SK-N-SH treated with all-trans-retinoic acid at 6 μM for 48 hours (cell line): ENCODE data around the gene ZNF664.

Source experiments
- ATAC-seq: fragments of 200-7000 bp; cut with Tn5 transposase; 3 replicates; pipeline ENCODE4 v1.9.1; 2020; ENCODE audit warnings: mild to moderate bottlenecking, moderate library complexity
- ARNTL ChIP-seq: fragments of 450-650 bp; formaldehyde crosslinking; IDR thresholded peaks from 2 replicates; pipeline ENCODE4 v1.5.0; 2020; ENCODE audit warnings: low read depth, mild to moderate bottlenecking, moderate library complexity, borderline replicate concordance
- BACH2 ChIP-seq: fragments of 250-450 bp; sonication (Bioruptor Pico); IDR thresholded peaks from 2 replicates; pipeline ENCODE4 v1.9.0; 2021; ENCODE audit warnings: mild to moderate bottlenecking, borderline replicate concordance
- CSDC2 ChIP-seq: fragments of 250-450 bp; sonication (Bioruptor Pico); IDR thresholded peaks from 2 replicates; pipeline ENCODE4 v1.5.0; 2020; ENCODE audit warnings: mild to moderate bottlenecking, moderate library complexity
- GLIS3 ChIP-seq: fragments of 250-450 bp; sonication (Bioruptor Pico); IDR thresholded peaks from 2 replicates; pipeline ENCODE4 v1.5.0; 2020; ENCODE audit warnings: mild to moderate bottlenecking, moderate library complexity
- ISL1 ChIP-seq: fragments of 250-450 bp; sonication (Bioruptor Pico); IDR thresholded peaks from 2 replicates; pipeline ENCODE4 v2.1.2; 2022; ENCODE audit warnings: mild to moderate bottlenecking, moderate library complexity
- OSR1 ChIP-seq: fragments of 250-450 bp; sonication (Bioruptor Pico); IDR thresholded peaks from 2 replicates; pipeline ENCODE4 v1.8.0; 2022; ENCODE audit warnings: moderate library complexity, mild to moderate bottlenecking, inconsistent platforms
- PPARA ChIP-seq: fragments of 250-450 bp; sonication (Bioruptor Pico); IDR thresholded peaks from 2 replicates; pipeline ENCODE4 v1.5.0; 2020; ENCODE audit warnings: mild to moderate bottlenecking, borderline replicate concordance
- RARB ChIP-seq: fragments of 250-450 bp; sonication (Bioruptor Pico); IDR thresholded peaks from 2 replicates; pipeline ENCODE4 v1.8.0; 2021; ENCODE audit warnings: mild to moderate bottlenecking, moderate library complexity
- SNAI2 ChIP-seq: fragments of 250-450 bp; sonication (Bioruptor Pico); IDR thresholded peaks from 2 replicates; pipeline ENCODE4 v1.5.0; 2020; ENCODE audit warnings: mild to moderate bottlenecking, moderate library complexity
- TCF4 ChIP-seq: fragments of 250-450 bp; sonication (Bioruptor Pico); IDR thresholded peaks from 2 replicates; pipeline ENCODE4 v1.8.0; 2021; ENCODE audit warnings: mild to moderate bottlenecking, moderate library complexity, borderline replicate concordance
- TOX ChIP-seq: fragments of 250-450 bp; sonication (Bioruptor Pico); IDR thresholded peaks from 2 replicates; pipeline ENCODE4 v1.8.0; 2021; ENCODE audit warnings: mild to moderate bottlenecking, moderate library complexity, borderline replicate concordance
- ZC3H10 ChIP-seq: fragments of 250-450 bp; sonication (Bioruptor Pico); IDR thresholded peaks from 2 replicates; pipeline ENCODE4 v1.5.1; 2021; ENCODE audit warnings: mild to moderate bottlenecking, moderate library complexity
- ZFP3 ChIP-seq: fragments of 250-450 bp; sonication (Bioruptor Pico); IDR thresholded peaks from 2 replicates; pipeline ENCODE4 v1.5.0; 2020; ENCODE audit warnings: mild to moderate bottlenecking, moderate library complexity
- ZFP30 ChIP-seq: fragments of 450-650 bp; formaldehyde crosslinking; IDR thresholded peaks from 2 replicates; pipeline ENCODE4 v1.5.0; 2022; ENCODE audit warnings: mild to moderate bottlenecking, moderate library complexity
- ZNF565 ChIP-seq: fragments of 450-650 bp; formaldehyde crosslinking; conservative IDR thresholded peaks from 2 replicates; pipeline ENCODE4 v1.5.0; 2020; ENCODE audit warnings: low read depth, mild to moderate bottlenecking, moderate library complexity
- ZNF70 ChIP-seq: fragments of 450-650 bp; formaldehyde crosslinking; IDR thresholded peaks from 2 replicates; pipeline ENCODE4 v1.5.0; 2020; ENCODE audit warnings: mild to moderate bottlenecking, moderate library complexity
- ZNF8 ChIP-seq: fragments of 450-650 bp; formaldehyde crosslinking; IDR thresholded peaks from 2 replicates; pipeline ENCODE4 v1.5.0; 2020; ENCODE audit warnings: mild to moderate bottlenecking, moderate library complexity
- TF ChIP-seq, protein P1 (sequence below): fragments of 250-450 bp; sonication (Bioruptor Pico); IDR thresholded peaks from 2 replicates; pipeline ENCODE4 v1.8.0; 2020; ENCODE audit warnings: mild to moderate bottlenecking, moderate library complexity, borderline replicate concordance
- TF ChIP-seq, protein P2 (sequence below): fragments of 250-450 bp; sonication (Bioruptor Pico); IDR thresholded peaks from 2 replicates; pipeline ENCODE4 v1.5.0; 2020; ENCODE audit warnings: mild to moderate bottlenecking, moderate library complexity
- TF ChIP-seq, protein P3 (sequence below): fragments of 250-450 bp; sonication (Bioruptor Pico); IDR thresholded peaks from 2 replicates; pipeline ENCODE4 v1.5.1; 2021; ENCODE audit warnings: mild to moderate bottlenecking, moderate library complexity
- TF ChIP-seq, protein P4 (sequence below): fragments of 250-450 bp; sonication (Bioruptor Pico); IDR thresholded peaks from 2 replicates; pipeline ENCODE4 v1.5.1; 2020; ENCODE audit warnings: low read depth, mild to moderate bottlenecking, moderate library complexity

ZNF664 gene

DNA sequence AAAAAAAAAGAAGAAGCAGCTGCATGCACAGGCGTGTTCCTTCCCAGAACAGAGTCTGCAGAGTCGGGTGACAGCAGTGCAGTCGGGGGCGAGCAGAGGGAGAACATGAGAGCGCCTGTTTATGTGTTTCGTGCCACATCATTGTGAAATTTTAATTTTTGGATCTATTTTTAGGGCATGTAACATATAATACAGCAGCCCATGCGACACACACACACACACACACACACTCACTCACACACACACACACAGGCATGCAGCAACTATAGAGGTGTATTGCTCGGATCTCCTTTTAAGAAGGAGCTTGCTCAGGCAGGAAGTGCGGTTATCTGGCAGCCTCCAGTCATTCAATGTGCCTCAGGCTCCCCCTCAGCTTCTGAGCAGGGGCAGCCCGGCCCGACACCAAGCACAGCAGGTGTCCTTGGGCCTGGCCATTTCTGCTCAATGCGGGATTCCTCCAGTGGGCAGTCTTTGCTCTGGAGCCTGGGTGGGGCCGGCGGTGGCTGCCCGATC is 71.8 kb downstream of the ZNF664 start (continued):
- no peak for TF ChIP-seq OSR1 (CRISPR knock-in tag)
- TF ChIP-seq ARNTL (CRISPR knock-in tag), result no peak
- TF ChIP-seq BACH2 (CRISPR knock-in tag), result no peak
- no peak for TF ChIP-seq ZNF70
- no peak for TF ChIP-seq ZNF565 (CRISPR knock-in tag)
- TF ChIP-seq, protein P1, sequence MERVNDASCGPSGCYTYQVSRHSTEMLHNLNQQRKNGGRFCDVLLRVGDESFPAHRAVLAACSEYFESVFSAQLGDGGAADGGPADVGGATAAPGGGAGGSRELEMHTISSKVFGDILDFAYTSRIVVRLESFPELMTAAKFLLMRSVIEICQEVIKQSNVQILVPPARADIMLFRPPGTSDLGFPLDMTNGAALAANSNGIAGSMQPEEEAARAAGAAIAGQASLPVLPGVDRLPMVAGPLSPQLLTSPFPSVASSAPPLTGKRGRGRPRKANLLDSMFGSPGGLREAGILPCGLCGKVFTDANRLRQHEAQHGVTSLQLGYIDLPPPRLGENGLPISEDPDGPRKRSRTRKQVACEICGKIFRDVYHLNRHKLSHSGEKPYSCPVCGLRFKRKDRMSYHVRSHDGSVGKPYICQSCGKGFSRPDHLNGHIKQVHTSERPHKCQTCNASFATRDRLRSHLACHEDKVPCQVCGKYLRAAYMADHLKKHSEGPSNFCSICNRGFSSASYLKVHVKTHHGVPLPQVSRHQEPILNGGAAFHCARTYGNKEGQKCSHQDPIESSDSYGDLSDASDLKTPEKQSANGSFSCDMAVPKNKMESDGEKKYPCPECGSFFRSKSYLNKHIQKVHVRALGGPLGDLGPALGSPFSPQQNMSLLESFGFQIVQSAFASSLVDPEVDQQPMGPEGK (CRISPR knock-in tag), result no peak
- TF ChIP-seq, protein P2, sequence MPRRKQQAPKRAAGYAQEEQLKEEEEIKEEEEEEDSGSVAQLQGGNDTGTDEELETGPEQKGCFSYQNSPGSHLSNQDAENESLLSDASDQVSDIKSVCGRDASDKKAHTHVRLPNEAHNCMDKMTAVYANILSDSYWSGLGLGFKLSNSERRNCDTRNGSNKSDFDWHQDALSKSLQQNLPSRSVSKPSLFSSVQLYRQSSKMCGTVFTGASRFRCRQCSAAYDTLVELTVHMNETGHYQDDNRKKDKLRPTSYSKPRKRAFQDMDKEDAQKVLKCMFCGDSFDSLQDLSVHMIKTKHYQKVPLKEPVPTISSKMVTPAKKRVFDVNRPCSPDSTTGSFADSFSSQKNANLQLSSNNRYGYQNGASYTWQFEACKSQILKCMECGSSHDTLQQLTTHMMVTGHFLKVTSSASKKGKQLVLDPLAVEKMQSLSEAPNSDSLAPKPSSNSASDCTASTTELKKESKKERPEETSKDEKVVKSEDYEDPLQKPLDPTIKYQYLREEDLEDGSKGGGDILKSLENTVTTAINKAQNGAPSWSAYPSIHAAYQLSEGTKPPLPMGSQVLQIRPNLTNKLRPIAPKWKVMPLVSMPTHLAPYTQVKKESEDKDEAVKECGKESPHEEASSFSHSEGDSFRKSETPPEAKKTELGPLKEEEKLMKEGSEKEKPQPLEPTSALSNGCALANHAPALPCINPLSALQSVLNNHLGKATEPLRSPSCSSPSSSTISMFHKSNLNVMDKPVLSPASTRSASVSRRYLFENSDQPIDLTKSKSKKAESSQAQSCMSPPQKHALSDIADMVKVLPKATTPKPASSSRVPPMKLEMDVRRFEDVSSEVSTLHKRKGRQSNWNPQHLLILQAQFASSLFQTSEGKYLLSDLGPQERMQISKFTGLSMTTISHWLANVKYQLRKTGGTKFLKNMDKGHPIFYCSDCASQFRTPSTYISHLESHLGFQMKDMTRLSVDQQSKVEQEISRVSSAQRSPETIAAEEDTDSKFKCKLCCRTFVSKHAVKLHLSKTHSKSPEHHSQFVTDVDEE (CRISPR knock-in tag), result no peak
- TF ChIP-seq ZC3H10, result no peak

DNA sequence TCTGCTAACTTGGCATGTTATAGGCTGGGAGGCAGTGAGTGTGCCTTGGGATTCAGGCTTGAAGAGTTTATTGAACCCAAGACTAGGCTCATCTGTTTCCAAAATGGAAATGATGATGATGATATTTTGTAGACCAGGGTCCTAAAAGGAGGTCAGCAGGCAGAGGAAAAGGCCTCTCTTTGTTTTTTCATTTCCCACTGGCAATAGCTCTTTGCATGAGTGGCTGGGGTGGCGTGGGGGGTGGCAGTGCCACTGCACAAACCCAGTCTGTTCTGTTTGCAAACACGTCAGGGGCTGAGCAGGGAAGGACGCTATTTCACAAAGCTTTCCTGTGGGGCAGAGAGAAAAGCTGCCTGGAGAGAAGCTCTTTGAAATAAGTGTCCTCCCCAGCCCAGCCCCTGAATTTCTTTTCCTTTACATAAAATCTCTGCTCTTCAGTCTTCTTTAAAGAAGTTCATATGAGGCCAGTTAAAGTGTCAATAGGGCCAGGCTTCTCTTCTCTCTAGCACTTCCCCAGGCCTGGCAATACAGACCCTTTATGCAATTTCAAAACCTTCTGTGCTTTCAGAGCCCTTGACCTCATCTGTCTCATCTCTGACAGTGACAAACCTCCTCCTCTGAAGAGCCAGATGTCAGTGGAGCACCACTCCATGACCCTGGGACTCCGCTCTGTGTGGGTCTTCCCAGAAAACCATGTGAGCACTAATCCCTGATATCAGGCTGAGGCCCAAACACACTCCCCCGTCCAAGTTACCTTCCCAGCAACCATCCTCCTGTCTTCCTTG is 72.8 kb downstream of the ZNF664 start:
- no peak for TF ChIP-seq RARB (CRISPR knock-in tag)
- no peak for TF ChIP-seq SNAI2
- no peak for TF ChIP-seq ISL1 (CRISPR knock-in tag)
- no peak for TF ChIP-seq ZFP3 (CRISPR knock-in tag)
- no peak for TF ChIP-seq ZNF70
- TF ChIP-seq, protein P1 (CRISPR knock-in tag), result no peak
- TF ChIP-seq ARNTL (CRISPR knock-in tag), result no peak
- TF ChIP-seq ZNF565 (CRISPR knock-in tag), result no peak
- no peak for TF ChIP-seq BACH2 (CRISPR knock-in tag)
- no peak for TF ChIP-seq ZFP30 (CRISPR knock-in tag)
- TF ChIP-seq, protein P3, sequence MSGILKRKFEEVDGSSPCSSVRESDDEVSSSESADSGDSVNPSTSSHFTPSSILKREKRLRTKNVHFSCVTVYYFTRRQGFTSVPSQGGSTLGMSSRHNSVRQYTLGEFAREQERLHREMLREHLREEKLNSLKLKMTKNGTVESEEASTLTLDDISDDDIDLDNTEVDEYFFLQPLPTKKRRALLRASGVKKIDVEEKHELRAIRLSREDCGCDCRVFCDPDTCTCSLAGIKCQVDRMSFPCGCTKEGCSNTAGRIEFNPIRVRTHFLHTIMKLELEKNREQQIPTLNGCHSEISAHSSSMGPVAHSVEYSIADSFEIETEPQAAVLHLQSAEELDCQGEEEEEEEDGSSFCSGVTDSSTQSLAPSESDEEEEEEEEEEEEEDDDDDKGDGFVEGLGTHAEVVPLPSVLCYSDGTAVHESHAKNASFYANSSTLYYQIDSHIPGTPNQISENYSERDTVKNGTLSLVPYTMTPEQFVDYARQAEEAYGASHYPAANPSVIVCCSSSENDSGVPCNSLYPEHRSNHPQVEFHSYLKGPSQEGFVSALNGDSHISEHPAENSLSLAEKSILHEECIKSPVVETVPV, result no peak
- TF ChIP-seq CSDC2 (CRISPR knock-in tag), result no peak
- no peak for TF ChIP-seq TCF4 (CRISPR knock-in tag)
- no peak for TF ChIP-seq OSR1 (CRISPR knock-in tag)
- TF ChIP-seq GLIS3 (CRISPR knock-in tag), result no peak
- TF ChIP-seq ZNF8, result no peak
- TF ChIP-seq TOX, result no peak
- no peak for ATAC-seq

DNA sequence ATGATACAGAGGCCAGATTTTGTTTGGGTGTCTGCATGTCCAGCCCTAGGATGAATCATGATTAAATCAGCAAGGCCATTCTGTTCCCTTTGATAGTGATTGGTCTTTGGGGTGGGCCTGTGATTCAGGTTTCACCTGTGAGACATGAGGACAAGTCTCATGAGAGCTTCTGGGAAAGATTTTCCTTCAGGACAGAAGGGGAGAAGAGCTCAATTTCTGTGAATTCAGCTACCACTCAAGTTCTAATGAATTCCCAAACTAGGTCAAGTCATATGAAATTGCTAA is 73.4 kb downstream of the ZNF664 start:
- no peak for ATAC-seq
- TF ChIP-seq, protein P4, sequence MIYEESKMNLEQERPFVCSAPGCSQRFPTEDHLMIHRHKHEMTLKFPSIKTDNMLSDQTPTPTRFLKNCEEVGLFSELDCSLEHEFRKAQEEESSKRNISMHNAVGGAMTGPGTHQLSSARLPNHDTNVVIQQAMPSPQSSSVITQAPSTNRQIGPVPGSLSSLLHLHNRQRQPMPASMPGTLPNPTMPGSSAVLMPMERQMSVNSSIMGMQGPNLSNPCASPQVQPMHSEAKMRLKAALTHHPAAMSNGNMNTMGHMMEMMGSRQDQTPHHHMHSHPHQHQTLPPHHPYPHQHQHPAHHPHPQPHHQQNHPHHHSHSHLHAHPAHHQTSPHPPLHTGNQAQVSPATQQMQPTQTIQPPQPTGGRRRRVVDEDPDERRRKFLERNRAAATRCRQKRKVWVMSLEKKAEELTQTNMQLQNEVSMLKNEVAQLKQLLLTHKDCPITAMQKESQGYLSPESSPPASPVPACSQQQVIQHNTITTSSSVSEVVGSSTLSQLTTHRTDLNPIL (CRISPR knock-in tag), result no peak
- TF ChIP-seq RARB (CRISPR knock-in tag) (no peak), ZNF8 (no peak), ZNF565 (CRISPR knock-in tag) (no peak), ISL1 (CRISPR knock-in tag) (no peak), TOX (no peak), OSR1 (CRISPR knock-in tag) (no peak), TCF4 (CRISPR knock-in tag) (no peak), PPARA (CRISPR knock-in tag) (no peak)
- TF ChIP-seq, protein P2 (CRISPR knock-in tag), result no peak
- TF ChIP-seq, protein P1 (CRISPR knock-in tag), result no peak
